ENCODE results near the gene RCSD1.

Gene RCSD1

GRCh38 chr1:167678838-167679237 is 48.8 kb downstream of the RCSD1 start:
- DNase-seq (ENCODE audit: low read depth in 1 of 2, low spot score in 1 of 2), result no peak
- H3K27me3 ChIP-seq (ENCODE audit: insufficient read depth, poor library complexity, severe bottlenecking), result no peaks in the 10 kb centered on the region
- no peak overlapping the region for H3K4me3 ChIP-seq (replicated peaks; ENCODE audit: insufficient read depth, low read length)
- no peak overlapping the region for H3K27ac ChIP-seq (replicated peaks)
- TF ChIP-seq, protein P1, sequence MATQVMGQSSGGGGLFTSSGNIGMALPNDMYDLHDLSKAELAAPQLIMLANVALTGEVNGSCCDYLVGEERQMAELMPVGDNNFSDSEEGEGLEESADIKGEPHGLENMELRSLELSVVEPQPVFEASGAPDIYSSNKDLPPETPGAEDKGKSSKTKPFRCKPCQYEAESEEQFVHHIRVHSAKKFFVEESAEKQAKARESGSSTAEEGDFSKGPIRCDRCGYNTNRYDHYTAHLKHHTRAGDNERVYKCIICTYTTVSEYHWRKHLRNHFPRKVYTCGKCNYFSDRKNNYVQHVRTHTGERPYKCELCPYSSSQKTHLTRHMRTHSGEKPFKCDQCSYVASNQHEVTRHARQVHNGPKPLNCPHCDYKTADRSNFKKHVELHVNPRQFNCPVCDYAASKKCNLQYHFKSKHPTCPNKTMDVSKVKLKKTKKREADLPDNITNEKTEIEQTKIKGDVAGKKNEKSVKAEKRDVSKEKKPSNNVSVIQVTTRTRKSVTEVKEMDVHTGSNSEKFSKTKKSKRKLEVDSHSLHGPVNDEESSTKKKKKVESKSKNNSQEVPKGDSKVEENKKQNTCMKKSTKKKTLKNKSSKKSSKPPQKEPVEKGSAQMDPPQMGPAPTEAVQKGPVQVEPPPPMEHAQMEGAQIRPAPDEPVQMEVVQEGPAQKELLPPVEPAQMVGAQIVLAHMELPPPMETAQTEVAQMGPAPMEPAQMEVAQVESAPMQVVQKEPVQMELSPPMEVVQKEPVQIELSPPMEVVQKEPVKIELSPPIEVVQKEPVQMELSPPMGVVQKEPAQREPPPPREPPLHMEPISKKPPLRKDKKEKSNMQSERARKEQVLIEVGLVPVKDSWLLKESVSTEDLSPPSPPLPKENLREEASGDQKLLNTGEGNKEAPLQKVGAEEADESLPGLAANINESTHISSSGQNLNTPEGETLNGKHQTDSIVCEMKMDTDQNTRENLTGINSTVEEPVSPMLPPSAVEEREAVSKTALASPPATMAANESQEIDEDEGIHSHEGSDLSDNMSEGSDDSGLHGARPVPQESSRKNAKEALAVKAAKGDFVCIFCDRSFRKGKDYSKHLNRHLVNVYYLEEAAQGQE (IDR thresholded peaks at IDR 0.05; ENCODE audit: insufficient replicate concordance, low read depth), result no peak
- TF ChIP-seq GABPA (IDR thresholded peaks at IDR 0.05; ENCODE audit: low read depth) (no peak), SPI1 (IDR thresholded peaks at IDR 0.05; ENCODE audit: borderline replicate concordance, low read depth) (no peak), POLR2AphosphoS5 (IDR thresholded peaks at IDR 0.05; ENCODE audit: low read depth) (no peak)
- TF ChIP-seq, protein P2, sequence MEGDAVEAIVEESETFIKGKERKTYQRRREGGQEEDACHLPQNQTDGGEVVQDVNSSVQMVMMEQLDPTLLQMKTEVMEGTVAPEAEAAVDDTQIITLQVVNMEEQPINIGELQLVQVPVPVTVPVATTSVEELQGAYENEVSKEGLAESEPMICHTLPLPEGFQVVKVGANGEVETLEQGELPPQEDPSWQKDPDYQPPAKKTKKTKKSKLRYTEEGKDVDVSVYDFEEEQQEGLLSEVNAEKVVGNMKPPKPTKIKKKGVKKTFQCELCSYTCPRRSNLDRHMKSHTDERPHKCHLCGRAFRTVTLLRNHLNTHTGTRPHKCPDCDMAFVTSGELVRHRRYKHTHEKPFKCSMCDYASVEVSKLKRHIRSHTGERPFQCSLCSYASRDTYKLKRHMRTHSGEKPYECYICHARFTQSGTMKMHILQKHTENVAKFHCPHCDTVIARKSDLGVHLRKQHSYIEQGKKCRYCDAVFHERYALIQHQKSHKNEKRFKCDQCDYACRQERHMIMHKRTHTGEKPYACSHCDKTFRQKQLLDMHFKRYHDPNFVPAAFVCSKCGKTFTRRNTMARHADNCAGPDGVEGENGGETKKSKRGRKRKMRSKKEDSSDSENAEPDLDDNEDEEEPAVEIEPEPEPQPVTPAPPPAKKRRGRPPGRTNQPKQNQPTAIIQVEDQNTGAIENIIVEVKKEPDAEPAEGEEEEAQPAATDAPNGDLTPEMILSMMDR (IDR thresholded peaks at IDR 0.05; ENCODE audit: insufficient read depth, low read length), result no peak

DNA sequence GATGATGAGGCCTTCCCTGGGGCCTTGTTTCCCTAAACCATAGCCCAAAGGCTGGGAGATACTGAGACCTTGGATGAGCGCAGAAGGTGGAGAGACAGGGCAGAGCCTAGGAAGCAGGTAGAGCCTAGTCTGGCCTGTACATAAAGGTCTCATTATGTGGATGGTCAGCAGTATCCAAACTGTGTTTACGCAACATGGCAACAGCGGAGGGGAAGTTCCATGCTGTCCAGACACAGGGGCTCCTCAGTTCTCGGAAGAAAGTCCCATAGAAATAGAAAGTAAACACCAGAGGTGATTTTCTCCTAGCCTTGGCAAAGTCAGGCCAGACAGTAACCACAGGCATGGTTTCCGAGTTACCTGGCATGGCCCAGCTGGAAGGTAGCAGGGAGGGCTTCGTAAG is 49.7 kb downstream of the RCSD1 start:
- DNase-seq (ENCODE audit: low read depth in 1 of 2, low spot score in 1 of 2), result no peak
- TF ChIP-seq, protein P2 (IDR thresholded peaks at IDR 0.05; ENCODE audit: insufficient read depth, low read length), result no peak
- TF ChIP-seq GABPA (IDR thresholded peaks at IDR 0.05; ENCODE audit: low read depth) (no peak), SPI1 (IDR thresholded peaks at IDR 0.05; ENCODE audit: borderline replicate concordance, low read depth) (no peak), POLR2AphosphoS5 (IDR thresholded peaks at IDR 0.05; ENCODE audit: low read depth) (no peak)
- TF ChIP-seq, protein P1 (IDR thresholded peaks at IDR 0.05; ENCODE audit: insufficient replicate concordance, low read depth), result no peak
- H3K27ac ChIP-seq (replicated peaks), result no peak overlapping the region
- H3K27me3 ChIP-seq (ENCODE audit: insufficient read depth, poor library complexity, severe bottlenecking), result no peaks in the 10 kb centered on the region
- no peak overlapping the region for H3K4me3 ChIP-seq (replicated peaks; ENCODE audit: insufficient read depth, low read length)

GRCh38 chr1:167681024-167681423 is 51.0 kb downstream of the RCSD1 start:
- TF ChIP-seq SPI1 (IDR thresholded peaks at IDR 0.05; ENCODE audit: borderline replicate concordance, low read depth) (no peak), GABPA (IDR thresholded peaks at IDR 0.05; ENCODE audit: low read depth) (no peak), POLR2AphosphoS5 (IDR thresholded peaks at IDR 0.05; ENCODE audit: low read depth) (no peak)
- TF ChIP-seq, protein P2 (IDR thresholded peaks at IDR 0.05; ENCODE audit: insufficient read depth, low read length), result no peak
- TF ChIP-seq, protein P1 (IDR thresholded peaks at IDR 0.05; ENCODE audit: insufficient replicate concordance, low read depth), result no peak
- Histone ChIP-seq H3K4me3 (replicated peaks; ENCODE audit: insufficient read depth, low read length) (no peak overlapping the region), H3K27ac (replicated peaks) (no peak overlapping the region), H3K27me3 (ENCODE audit: insufficient read depth, poor library complexity, severe bottlenecking) (no peaks in the 10 kb centered on the region)
- no peak for DNase-seq (ENCODE audit: low read depth in 1 of 2, low spot score in 1 of 2)
